Activated T-helper 17 cell treated with anti-CD3 and anti-CD28 coated beads, Interleukin-2, amount 50 U/mL, for 72 hours (primary cell): ENCODE data around the gene TBCD. TPM values are rescaled to one million over a fixed set of nuclear protein-coding genes. Genes with fewer than 3 reads are reported as not detected.
A peak's percentile ranks its signal among the peaks of the same experiment; 100 is the strongest.

Source experiments
- ATAC-seq: fragments of 150-1000 bp; cut with Tn5 transposase; replicated peaks from 2 replicates; pipeline ENCODE4 v1.10.0; 2021; ENCODE audit warnings: mild to moderate bottlenecking, moderate library complexity
- H3K27ac Mint-ChIP-seq: one replicate; pipeline ENCODE4 v1.8.0; 2022; ENCODE audit warnings: mixed read lengths
- H3K27me3 Mint-ChIP-seq: one replicate; pipeline ENCODE4 v1.8.0; 2022; ENCODE audit warnings: mixed read lengths
- H3K36me3 Mint-ChIP-seq: one replicate; pipeline ENCODE4 v1.8.0; 2022; ENCODE audit warnings: low read depth, mild to moderate bottlenecking, mixed read lengths
- H3K4me1 Mint-ChIP-seq: one replicate; pipeline ENCODE4 v1.8.0; 2022; ENCODE audit warnings: mixed read lengths
- H3K4me3 Mint-ChIP-seq: one replicate; pipeline ENCODE4 v1.8.0; 2022; ENCODE audit warnings: mild to moderate bottlenecking, mixed read lengths
- H3K9me3 Mint-ChIP-seq: one replicate; pipeline ENCODE4 v1.8.0; 2022; ENCODE audit warnings: mixed read lengths
- total RNA-seq, 2 donors: library from RNA; stranded (reverse); gene quantifications; one replicate each; pipeline ENCODE4 v1.2.3, GENCODE V29; 2022

TBCD gene
- total RNA-seq, 2 donors from 2014 or later: 111 to 139 TPM

DNA sequence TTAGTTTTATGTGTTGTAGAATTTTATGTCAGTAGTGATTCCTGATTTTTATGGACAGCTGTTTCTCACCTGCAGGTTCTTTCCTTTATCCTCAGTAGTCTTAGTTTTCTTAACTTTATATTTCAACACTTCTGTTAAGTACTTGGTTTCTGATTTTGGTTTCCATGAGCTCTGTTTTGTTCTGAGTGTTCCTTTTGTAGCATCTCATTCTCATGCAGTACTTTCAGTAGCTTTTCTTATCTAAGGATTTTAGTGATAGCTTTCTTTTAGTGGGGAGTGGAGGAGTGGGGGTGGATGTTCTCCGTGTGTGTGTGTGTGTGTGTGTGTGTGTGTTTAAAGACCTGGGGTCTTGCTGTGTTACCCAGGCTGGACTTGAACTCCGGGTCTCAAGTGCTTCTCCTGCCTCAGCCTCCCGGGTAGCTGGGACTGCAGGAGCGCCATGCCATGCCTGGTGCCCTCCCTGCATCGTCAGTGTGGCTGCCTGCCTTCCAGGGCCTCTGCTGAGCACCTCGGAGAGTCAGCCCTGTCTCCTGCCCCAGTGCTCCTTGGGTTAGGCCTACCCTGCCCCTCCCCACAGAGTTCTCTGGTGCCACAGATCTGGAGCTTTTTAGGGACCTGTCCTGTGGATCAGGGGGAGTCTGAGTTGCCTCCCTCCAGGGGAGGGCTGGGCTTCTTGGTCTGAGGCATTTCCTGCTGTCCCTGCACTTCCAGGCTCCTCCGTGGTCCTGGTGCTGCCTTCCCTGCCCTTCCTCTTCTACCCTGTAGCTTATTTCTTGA, 92.2 kb downstream of the TBCD start:
- ATAC-seq: peak; percentile 60
- H3K4me3 Mint-ChIP-seq: no peak overlapping the region
- H3K9me3 Mint-ChIP-seq: no peaks in the 10 kb centered on the region
- peak overlapping the region; percentile 84 for H3K27ac Mint-ChIP-seq
- H3K4me1 Mint-ChIP-seq: peaks cover 7% of the 10 kb centered on the region
- H3K36me3 Mint-ChIP-seq: no peaks in the 10 kb centered on the region
- no peaks in the 10 kb centered on the region for H3K27me3 Mint-ChIP-seq

DNA sequence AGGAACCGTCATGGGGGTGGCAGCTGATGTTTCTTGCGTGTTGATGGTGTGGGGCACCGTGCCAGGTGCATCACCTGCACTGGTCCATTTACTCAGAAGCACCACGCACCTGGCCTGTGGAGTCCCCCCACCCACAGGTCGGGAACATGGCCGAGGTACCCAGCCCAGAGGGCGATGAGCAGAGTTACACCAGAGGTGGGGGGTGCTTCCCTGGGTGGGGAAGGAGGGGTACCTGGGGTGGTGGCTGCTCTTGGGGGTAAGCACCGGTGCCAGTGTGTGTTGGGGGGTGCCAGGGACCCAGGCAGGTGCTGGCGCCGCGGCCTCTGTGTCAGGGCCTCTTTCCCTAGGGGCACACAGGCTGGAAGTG, 92.9 kb downstream of the TBCD start:
- peaks cover 12% of the 10 kb centered on the region for H3K4me1 Mint-ChIP-seq
- no peak for ATAC-seq
- no peaks in the 10 kb centered on the region for H3K36me3 Mint-ChIP-seq
- H3K27ac Mint-ChIP-seq: peak overlapping the region; percentile 84
- H3K27me3 Mint-ChIP-seq: no peaks in the 10 kb centered on the region
- H3K4me3 Mint-ChIP-seq: no peak overlapping the region
- no peaks in the 10 kb centered on the region for H3K9me3 Mint-ChIP-seq

DNA sequence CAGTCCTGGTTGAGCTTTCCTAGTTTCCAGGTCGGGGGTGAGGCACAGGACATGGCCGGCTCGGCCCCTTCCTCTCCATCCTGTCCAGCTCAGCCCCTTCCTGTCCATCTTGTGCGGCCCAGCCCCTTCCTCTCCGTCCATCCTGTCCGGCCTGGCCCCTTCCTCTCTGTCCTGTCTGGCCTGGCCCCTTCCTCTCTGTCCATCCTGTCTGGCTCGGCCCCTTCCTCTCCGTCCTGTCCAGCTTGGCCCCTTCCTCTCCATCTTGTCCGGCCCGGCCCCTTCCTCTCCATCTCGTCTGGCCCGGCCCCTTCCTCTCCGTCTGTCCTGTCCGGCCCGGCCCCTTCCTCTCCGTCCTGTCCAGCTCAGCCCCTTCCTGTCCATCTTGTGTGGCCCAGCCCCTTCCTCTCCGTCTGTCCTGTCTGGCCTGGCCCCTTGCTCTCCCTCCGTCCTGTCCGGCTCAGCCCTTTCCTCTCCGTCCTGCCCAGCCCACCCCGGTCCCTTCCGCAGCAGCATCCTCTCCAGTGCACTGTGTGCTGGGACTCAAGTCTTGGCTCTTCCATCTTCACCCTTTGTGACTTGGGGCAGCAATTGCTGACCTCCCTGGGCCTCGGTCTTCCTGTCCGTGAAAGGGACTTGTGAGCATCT, 93.4 kb downstream of the TBCD start:
- H3K9me3 Mint-ChIP-seq: no peaks in the 10 kb centered on the region
- no peaks in the 10 kb centered on the region for H3K36me3 Mint-ChIP-seq
- no peak overlapping the region for H3K4me3 Mint-ChIP-seq
- no peak for ATAC-seq
- peaks cover 12% of the 10 kb centered on the region for H3K4me1 Mint-ChIP-seq
- H3K27ac Mint-ChIP-seq: peak overlapping the region; percentile 84
- H3K27me3 Mint-ChIP-seq: no peaks in the 10 kb centered on the region

DNA sequence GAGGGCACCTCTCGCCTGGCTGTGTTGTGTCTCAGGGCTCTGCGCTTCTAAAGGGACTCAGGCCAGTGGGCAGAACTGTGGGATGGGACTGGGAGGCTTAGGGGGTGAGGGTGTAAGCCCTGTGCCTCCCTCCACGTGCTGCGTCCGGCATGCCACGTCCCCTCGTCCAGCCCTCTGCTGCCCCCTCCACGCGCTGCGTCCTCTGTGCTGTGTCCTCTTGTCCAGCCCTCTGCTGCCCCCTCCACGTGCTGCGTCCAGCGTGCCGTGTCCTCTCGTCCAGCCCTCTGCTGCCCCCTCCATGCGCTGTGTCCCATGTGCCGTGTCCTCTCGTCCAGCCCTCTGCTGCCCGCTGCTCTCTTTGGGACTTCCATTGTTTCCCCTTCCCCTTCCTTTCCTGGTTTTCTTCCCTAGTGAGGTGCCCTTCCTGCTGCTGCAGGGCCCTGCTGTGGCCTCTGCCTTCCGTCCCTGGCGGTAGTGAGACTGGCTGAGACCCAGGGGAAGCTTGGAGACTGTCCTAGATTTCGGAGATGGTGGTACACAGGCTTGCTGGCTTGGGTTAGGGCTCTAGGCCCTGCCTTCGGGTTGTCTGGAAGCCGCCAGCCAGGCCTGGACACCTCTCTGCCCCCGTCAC, 94.3 kb downstream of the TBCD start:
- H3K27ac Mint-ChIP-seq: no peak overlapping the region
- H3K4me1 Mint-ChIP-seq: peaks cover 12% of the 10 kb centered on the region
- H3K9me3 Mint-ChIP-seq: no peaks in the 10 kb centered on the region
- H3K27me3 Mint-ChIP-seq: no peaks in the 10 kb centered on the region
- H3K4me3 Mint-ChIP-seq: no peak overlapping the region
- H3K36me3 Mint-ChIP-seq: no peaks in the 10 kb centered on the region
- no peak for ATAC-seq

DNA sequence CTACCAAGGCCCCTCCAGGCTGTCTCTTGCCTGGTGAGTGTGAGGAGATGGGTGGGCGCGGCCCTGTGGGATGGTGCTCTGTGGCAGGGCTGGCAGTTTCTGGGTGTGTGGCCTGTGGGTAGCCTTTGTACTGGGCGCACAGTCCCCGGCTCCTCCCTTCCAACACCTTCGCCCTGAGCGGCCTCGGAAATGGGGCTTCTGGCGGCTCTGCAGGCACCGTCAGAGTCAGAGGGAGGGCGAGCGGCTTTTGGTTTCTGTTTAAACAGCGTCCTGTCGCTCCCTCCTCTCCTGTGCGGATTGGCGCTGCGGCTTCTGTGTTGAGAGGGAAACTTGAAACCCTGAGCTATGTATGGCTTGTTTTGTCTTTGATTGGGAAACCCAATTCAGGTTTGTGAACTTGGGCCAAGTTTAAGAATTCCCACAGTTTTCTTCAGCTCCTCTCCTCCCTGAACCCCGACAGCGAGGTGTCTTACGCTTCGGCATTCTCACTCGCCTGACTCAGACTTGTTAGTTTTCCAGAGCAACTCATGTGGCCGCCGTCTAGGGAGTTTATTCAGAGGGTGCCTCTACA, 96.2 kb downstream of the TBCD start:
- Mint-ChIP-seq H3K27me3 (no peaks in the 10 kb centered on the region), H3K4me1 (peaks cover 12% of the 10 kb centered on the region), H3K9me3 (no peaks in the 10 kb centered on the region), H3K4me3 (peak overlapping the region; percentile 22), H3K27ac (no peak overlapping the region), H3K36me3 (no peaks in the 10 kb centered on the region)
- peak; percentile 78 for ATAC-seq

DNA sequence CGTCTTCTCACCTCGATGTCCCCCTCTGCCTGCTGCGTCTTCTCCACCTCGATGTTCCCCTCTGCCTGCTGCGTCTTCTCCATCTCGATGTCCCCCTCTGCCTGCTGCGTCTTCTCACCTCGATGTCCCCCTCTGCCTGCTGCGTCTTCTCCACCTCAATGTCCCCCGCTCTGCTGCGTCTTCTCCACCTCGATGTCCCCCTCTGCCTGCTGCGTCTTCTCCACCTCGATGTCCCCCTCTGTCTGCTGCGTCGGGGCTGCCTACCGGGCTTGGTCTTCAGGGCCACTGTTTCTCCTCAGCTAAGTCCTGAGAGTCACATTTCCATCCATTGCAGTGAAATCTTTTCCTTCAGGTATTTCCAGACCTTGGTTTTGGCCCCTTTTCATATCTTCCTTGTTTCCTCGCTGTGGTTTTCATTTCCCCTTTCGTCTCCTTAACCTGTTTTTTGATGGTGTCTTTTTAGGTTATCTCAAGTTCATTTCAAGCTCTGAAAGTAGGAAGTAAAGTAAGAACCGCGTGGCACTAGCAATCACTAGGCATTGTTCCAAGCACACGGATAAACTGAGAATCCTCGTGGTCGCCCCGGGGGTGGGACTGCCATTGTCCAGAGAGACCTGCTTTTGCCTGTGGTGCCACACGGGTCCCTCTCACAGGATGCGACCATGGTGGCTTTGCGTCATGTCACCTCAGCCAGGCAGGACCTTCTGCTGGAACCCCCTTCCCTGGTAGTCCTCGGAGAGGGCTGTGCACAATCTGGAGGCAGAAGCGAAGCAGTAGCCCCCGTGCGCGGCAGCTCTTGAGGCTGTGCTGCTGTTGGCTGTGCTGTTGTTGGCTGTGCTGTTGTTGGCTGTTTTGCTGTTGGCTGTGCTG, 97.4 kb downstream of the TBCD start:
- ATAC-seq: no peak
- peaks cover 7% of the 10 kb centered on the region for H3K36me3 Mint-ChIP-seq
- H3K9me3 Mint-ChIP-seq: no peaks in the 10 kb centered on the region
- H3K4me3 Mint-ChIP-seq: no peak overlapping the region
- peaks cover 5% of the 10 kb centered on the region for H3K4me1 Mint-ChIP-seq
- no peak overlapping the region for H3K27ac Mint-ChIP-seq
- H3K27me3 Mint-ChIP-seq: no peaks in the 10 kb centered on the region

DNA sequence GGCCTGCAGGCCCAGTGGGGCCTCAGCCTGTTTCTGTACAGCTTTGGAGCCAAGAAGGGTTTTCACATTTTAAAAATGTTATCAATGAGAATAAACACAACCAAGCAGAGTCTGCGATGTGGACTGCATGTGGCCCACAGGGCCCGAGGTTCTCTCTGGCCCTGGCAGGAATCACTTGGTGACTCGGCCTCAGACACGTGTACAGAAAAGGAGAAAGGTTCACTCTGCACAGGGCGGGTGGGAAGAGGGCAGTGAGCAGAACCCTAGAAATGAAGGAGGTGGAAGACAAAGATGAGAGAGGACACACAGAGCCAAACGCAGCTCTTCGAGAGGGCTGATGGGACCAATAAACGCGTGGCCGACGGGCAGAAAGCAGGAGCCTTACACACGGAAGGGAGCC, 99.5 kb downstream of the TBCD start:
- H3K9me3 Mint-ChIP-seq: no peaks in the 10 kb centered on the region
- no peaks in the 10 kb centered on the region for H3K27me3 Mint-ChIP-seq
- no peak for ATAC-seq
- H3K4me3 Mint-ChIP-seq: no peak overlapping the region
- H3K4me1 Mint-ChIP-seq: peaks cover 5% of the 10 kb centered on the region
- H3K27ac Mint-ChIP-seq: no peak overlapping the region
- peaks cover 11% of the 10 kb centered on the region for H3K36me3 Mint-ChIP-seq

DNA sequence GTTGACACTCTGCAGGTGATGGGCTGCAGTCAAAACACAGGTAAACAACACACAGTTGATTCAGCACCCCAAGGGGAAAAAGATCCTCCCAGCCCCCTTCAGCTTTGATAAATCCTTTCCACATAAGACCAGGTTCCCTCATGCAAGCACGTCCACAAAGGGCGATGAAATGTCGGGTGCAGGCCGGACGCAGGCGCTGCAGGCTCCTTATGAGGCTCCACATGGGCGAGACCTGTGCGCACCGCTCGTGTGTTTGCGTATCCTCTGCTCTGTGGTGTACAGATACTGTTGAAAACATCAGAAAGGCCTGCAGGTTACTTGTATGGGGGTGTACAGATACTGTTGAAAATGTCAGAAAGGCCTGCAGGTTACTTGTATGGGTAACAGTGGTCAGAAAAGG, 102.4 kb downstream of the TBCD start:
- no peak for ATAC-seq
- Mint-ChIP-seq H3K4me3 (no peak overlapping the region), H3K27ac (no peak overlapping the region), H3K4me1 (peaks cover 3% of the 10 kb centered on the region), H3K27me3 (no peaks in the 10 kb centered on the region), H3K9me3 (no peaks in the 10 kb centered on the region), H3K36me3 (peaks cover 11% of the 10 kb centered on the region)

DNA sequence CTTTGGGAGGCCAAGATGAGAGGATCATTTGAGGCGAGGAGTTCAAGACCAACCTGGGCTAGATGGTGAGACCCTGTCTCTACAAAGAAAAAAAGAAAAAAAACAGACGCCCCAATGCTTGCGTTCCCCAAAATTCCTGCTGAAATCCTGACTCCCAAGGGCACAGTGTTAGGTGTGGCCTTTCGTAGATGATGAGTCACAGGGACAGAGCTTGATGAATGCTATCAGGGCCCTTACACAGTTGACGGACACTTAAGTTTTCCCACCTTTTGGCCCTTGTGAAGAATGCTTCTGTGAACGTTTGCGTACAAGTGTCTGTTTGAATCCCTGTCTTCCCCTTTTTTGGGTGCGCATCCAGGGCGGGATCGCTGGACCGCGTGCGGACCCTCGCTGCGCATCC, 104.5 kb downstream of the TBCD start:
- no peak overlapping the region for H3K27ac Mint-ChIP-seq
- no peaks in the 10 kb centered on the region for H3K9me3 Mint-ChIP-seq
- no peak for ATAC-seq
- peaks cover 6% of the 10 kb centered on the region for H3K4me1 Mint-ChIP-seq
- peaks cover 17% of the 10 kb centered on the region for H3K36me3 Mint-ChIP-seq
- H3K4me3 Mint-ChIP-seq: no peak overlapping the region
- H3K27me3 Mint-ChIP-seq: no peaks in the 10 kb centered on the region

DNA sequence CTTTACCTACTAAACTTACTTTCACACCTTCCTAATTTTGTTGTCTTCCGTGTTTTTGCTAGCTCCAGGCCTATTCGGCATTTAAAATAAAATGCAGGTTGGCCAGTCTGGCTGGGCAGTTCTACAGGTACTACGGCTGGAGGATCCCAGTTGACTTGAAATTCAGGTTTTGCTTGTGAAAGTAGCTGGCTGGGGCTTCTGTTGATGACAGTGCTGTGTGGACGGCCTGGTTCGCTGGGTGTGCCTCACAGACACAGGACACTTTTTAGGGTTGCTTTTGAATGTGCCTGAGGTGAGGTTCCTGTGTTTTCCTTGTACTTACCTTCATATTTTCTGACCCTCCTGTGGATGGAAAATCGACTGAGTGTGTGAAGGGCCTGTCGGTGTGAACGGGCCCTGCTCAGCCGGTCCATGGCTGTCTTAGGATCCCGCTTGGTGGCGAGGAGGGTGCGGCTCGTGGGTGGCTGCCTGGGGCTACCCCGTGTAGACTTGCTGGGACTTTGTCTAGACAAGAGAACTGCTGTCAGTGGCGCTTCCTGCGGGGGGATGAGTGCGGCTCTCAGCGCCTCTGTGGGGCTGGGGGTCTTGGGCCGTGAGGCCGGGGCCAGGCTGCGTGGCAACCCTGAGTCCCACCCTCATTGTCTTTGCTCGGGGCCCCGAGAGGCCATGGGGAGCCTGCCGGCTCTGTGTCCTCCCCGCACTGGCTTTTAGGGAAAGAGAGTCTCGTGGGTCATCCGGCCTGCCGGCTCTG, 106.7 kb downstream of the TBCD start:
- H3K4me3 Mint-ChIP-seq: peak overlapping the region; percentile 88
- H3K36me3 Mint-ChIP-seq: peaks cover 17% of the 10 kb centered on the region
- H3K9me3 Mint-ChIP-seq: no peaks in the 10 kb centered on the region
- H3K27me3 Mint-ChIP-seq: no peaks in the 10 kb centered on the region
- H3K4me1 Mint-ChIP-seq: peaks cover 20% of the 10 kb centered on the region
- peak overlapping the region; percentile 96 for H3K27ac Mint-ChIP-seq
- ATAC-seq: no peak

DNA sequence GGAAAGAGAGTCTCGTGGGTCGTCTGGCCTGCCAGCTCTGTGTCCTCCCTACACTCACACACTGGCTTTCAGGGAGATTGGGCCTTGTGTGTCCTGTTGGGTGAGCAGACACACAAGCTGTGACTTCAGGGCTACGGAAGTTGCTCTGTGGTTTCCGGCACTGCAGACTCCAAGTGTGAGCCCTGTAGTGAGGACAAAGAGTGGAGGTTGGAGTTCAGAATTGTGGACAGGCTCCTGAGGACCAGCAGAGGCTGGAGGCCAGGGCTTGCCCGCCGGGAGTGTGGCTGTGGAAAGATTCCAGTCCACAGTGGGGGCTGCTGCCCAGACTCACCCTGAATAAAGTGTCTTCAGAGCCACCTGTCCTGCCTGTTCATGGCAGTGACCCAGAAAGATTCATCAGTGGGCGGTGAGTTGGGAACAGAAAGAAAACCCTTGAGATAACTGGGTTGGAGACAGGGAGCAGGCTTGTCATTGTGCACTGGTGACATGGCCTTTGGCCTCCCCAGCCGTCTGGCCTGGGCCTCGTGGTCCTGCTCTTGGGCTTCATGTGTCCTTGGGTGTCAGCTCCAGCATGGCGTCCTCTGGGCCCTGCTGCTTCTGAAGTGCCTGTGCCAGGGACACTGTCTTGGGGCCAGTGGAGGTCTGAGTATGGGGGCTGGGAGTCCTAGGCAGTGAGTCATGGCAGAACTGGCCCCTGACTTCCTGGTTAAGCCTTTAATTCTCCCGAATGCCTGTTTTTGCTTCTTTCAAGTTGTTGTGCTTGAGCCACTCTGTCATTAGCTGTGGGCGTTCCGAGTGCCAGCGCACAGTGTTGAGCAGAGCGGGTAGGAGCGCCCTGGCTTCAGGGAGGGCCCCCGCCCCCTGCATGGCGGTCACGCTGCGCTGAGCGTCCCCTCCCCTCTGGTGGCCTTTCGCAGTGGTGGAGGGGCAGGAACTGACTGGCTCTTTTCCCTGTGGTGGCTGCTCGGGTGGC, 107.9 kb downstream of the TBCD start:
- peak; percentile 77 for ATAC-seq
- H3K27me3 Mint-ChIP-seq: no peaks in the 10 kb centered on the region

DNA sequence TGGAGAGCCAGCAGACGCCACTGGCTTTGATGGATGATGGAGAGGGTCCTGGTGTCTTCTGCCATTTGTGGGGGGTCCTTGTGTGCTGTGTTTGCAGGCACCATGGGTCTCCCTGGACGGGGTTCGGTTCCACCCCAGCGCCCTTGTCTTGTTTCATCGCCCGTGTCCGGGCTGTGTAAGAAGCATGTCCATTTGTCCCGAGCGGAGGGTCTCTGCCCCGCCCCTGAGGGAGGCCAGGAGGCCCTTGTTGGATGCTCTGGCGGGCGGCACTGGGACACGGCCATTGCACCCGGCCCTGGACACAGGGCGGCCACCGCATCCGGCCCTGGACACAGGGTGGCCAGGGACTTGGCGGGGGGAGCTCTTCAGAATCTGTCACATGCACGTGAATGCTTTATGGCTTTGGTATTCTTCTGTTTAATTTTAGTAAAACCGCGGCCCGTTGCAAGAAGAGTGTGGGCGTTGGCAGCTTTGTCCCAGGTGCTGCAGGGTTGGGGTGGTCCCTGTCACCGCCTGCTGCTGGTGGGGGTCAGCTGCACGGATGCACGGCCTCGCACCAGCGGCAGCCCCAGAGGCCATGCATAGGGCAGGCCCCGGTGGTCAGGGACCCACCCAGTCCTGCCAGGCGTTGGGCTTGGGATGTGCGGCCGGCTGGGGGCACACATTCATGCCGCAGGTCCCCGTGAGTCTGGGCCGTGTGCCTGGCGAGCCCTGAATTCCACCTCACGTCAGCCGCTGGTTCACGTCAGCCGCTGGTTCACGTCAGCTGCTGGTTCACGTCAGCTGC, 108.9 kb downstream of the TBCD start:
- Mint-ChIP-seq H3K4me1 (peaks cover 29% of the 10 kb centered on the region), H3K27ac (peak overlapping the region; percentile 96), H3K36me3 (peaks cover 13% of the 10 kb centered on the region), H3K4me3 (peak overlapping the region; percentile 88), H3K9me3 (no peaks in the 10 kb centered on the region), H3K27me3 (no peaks in the 10 kb centered on the region)
- ATAC-seq: no peak

More for the DNA sequence above, 107.9 kb downstream of the TBCD start:
- Mint-ChIP-seq H3K4me3 (peak overlapping the region; percentile 88), H3K27ac (peak overlapping the region; percentile 96), H3K4me1 (peaks cover 29% of the 10 kb centered on the region), H3K36me3 (peaks cover 13% of the 10 kb centered on the region), H3K9me3 (no peaks in the 10 kb centered on the region)
